HepG2 (cell line): ENCODE measurements around the gene VASN. TPM values are rescaled to one million over a fixed set of nuclear protein-coding genes. Genes with fewer than 3 reads are reported as not detected.
A peak's percentile ranks its signal among the peaks of the same experiment; 100 is the strongest.

Experiments
- GATAD1 ChIP-seq: IDR thresholded peaks from 2 replicates; pipeline ENCODE4 v1.6.1; 2016; ENCODE audit warnings: missing genetic modification reagents, missing compliant biosample characterization
- RFX5 ChIP-seq: IDR thresholded peaks from 2 replicates; pipeline ENCODE4 v1.6.1; 2011; ENCODE audit warnings: low read depth, low read length, improper control_type of control experiment
- SALL2 ChIP-seq: sonication (generic); formaldehyde crosslinking; IDR thresholded peaks from 2 replicates; pipeline ENCODE4 v1.8.1; 2023; ENCODE audit warnings: mild to moderate bottlenecking, missing genetic modification reagents, inconsistent platforms
- SOX13 ChIP-seq, 3 experiments: fragments of 450-650 bp in 1 of 3; sonication (generic) in 1 of 3; formaldehyde crosslinking in 1 of 3; IDR thresholded peaks in 2 of 3; conservative IDR thresholded peaks in 1 of 3; 2 replicates each; pipeline versions ENCODE4 v1.5.0 to v1.6.1; 2016 to 2020; ENCODE audit warnings: antibody characterized with exemption in 1 of 3, mild to moderate bottlenecking in 1 of 3, missing compliant biosample characterization in 1 of 3, missing genetic modification reagents in 1 of 3, moderate library complexity in 1 of 3
- ZNF18 ChIP-seq: sonication (generic); formaldehyde crosslinking; IDR thresholded peaks from 2 replicates; pipeline ENCODE4 v1.8.0; 2022; ENCODE audit warnings: mild to moderate bottlenecking, missing genetic modification reagents; ENCODE audit not compliant: insufficient replicate concordance
- ZNF777 ChIP-seq: sonication (generic); formaldehyde crosslinking; IDR thresholded peaks from 2 replicates; pipeline ENCODE4 v1.4.0; 2020; ENCODE audit warnings: missing genetic modification reagents
- polyA plus RNA-seq, 8 experiments: library from polyadenylated mRNA; depleted of rRNA in 3 of 8; stranded (reverse) in 7 of 8; unstranded in 1 of 8; fragments of >200 nt; fragmentation: Illumina TruSeq in 4 of 8; extraction: Trizol in 4 of 8; gene quantifications; 2 replicates each; pipeline versions ENCODE4 v1.2.1 to v1.2.3, GENCODE V29; 2011 to 2016; ENCODE audit warnings: low read depth in 4 of 8, missing spikeins in 1 of 8, mixed read lengths in 1 of 8; ENCODE audit not compliant: insufficient read depth in 1 of 8
- total RNA-seq, 5 experiments: library from RNA; depleted of rRNA; stranded (reverse); fragments of >200 nt; fragmentation: Illumina TruSeq; extraction: Trizol; gene quantifications; 2 replicates each; pipeline ENCODE4 v1.2.3, GENCODE V29; 2016; ENCODE audit warnings: low read depth in 1 of 5
- TF ChIP-seq, protein P1 (sequence below): sonication (generic); formaldehyde crosslinking; IDR thresholded peaks from 2 replicates; pipeline ENCODE4 v1.4.0; 2020; ENCODE audit warnings: missing genetic modification reagents
- TF ChIP-seq, protein P2 (sequence below): sonication (generic); formaldehyde crosslinking; IDR thresholded peaks from 2 replicates; pipeline ENCODE4 v1.5.0; 2020; ENCODE audit warnings: missing genetic modification reagents

VASN gene
- total and polyA plus RNA-seq, 2 of the 13 experiments (the other 11 are each of a cell fraction or from before 2014, with no cell fraction given) = 8.4 to 18.2 TPM

DNA sequence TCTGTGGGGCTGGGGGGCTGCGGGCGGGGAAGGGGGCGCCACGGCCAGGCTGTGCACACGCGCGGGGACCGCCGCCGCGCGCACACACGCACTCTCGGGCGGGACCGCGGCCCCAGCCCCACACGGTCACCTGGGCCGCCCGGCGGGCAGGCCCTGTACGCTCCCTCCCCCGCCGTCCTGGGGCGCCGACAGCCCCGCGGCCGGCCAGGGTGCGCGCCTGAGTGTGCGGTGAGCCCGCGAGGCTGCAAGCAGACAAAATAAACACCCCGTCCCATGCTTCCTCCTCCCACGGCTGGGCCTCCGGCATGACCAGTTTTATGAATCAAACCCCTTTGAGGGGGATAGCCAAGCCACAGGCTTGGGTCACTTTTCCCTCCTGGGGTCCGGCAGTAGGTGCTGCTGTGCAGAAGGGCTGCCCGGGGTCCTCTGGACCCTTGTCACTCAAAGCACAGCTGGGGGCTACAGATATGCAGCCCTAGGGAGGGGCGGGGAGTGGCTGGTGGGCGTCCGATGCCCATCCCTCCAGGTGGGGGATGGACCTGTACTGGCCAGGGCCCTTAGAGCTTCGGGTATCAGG is 441 bp downstream of the VASN start (continued):
- no peak; the same call in 1 of the 2 replicates for TF ChIP-seq GATAD1
- TF ChIP-seq, protein P1, sequence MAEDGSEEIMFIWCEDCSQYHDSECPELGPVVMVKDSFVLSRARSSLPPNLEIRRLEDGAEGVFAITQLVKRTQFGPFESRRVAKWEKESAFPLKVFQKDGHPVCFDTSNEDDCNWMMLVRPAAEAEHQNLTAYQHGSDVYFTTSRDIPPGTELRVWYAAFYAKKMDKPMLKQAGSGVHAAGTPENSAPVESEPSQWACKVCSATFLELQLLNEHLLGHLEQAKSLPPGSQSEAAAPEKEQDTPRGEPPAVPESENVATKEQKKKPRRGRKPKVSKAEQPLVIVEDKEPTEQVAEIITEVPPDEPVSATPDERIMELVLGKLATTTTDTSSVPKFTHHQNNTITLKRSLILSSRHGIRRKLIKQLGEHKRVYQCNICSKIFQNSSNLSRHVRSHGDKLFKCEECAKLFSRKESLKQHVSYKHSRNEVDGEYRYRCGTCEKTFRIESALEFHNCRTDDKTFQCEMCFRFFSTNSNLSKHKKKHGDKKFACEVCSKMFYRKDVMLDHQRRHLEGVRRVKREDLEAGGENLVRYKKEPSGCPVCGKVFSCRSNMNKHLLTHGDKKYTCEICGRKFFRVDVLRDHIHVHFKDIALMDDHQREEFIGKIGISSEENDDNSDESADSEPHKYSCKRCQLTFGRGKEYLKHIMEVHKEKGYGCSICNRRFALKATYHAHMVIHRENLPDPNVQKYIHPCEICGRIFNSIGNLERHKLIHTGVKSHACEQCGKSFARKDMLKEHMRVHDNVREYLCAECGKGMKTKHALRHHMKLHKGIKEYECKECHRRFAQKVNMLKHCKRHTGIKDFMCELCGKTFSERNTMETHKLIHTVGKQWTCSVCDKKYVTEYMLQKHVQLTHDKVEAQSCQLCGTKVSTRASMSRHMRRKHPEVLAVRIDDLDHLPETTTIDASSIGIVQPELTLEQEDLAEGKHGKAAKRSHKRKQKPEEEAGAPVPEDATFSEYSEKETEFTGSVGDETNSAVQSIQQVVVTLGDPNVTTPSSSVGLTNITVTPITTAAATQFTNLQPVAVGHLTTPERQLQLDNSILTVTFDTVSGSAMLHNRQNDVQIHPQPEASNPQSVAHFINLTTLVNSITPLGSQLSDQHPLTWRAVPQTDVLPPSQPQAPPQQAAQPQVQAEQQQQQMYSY (CRISPR knock-in tag) = peak; percentile 3; the same call in 1 of the 2 replicates
- TF ChIP-seq, protein P2, sequence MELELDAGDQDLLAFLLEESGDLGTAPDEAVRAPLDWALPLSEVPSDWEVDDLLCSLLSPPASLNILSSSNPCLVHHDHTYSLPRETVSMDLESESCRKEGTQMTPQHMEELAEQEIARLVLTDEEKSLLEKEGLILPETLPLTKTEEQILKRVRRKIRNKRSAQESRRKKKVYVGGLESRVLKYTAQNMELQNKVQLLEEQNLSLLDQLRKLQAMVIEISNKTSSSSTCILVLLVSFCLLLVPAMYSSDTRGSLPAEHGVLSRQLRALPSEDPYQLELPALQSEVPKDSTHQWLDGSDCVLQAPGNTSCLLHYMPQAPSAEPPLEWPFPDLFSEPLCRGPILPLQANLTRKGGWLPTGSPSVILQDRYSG (CRISPR knock-in tag) = no peak
- peak; percentile 1 for TF ChIP-seq ZNF18 (CRISPR knock-in tag)
- TF ChIP-seq SALL2 (CRISPR knock-in tag) = peak; percentile 23; the same call in 1 of the 2 replicates
- TF ChIP-seq SOX13 (IDR thresholded peaks at IDR 0.05) = no peak
- no peak for TF ChIP-seq SOX13 (CRISPR knock-in tag; conservative IDR thresholded peaks at IDR 0.05 in 1 of 2, IDR thresholded peaks at IDR 0.05 in 1 of 2)
- no peak for TF ChIP-seq RFX5
- 0 out of 2 replicates have a peak, but pooled peaks have one; percentile 6 for TF ChIP-seq ZNF777 (CRISPR knock-in tag)
- TF ChIP-seq, all 625 proteins: peak for 21
